IMR-90 (cell line): ENCODE results near the gene PCGF3. TPM values are rescaled to one million over a fixed set of nuclear protein-coding genes. Genes with fewer than 3 reads are reported as not detected.

ENCODE experiments used
- ATAC-seq: fragments of 200-7000 bp; cut with Tn5 transposase; 2 replicates; pipeline ENCODE4 v1.9.1; 2020; ENCODE audit warnings: low read depth, mild to moderate bottlenecking, moderate library complexity
- BruUV-seq: library from RNA; stranded (reverse); fragments of 400-500 nt; replicated peaks from 2 replicates; lab custom pipeline; 2021; lab: Mats Ljungman, UMichigan
- CTCF ChIA-PET: fragments of 300-600 bp; formaldehyde crosslinking; extraction: SDS; loops from one replicate; lab custom pipeline; 2021; ENCODE audit warnings: antibody characterized with exemption; lab: Yijun Ruan, JAX
- POLR2A ChIA-PET: fragments of 300-600 bp; sonication (Branson Sonifier 250); formaldehyde crosslinking; loops from one replicate; lab custom pipeline; 2022; ENCODE audit warnings: antibody characterized with exemption; ENCODE audit not compliant: unreplicated experiment; lab: Charles Lee
- DNase-seq: peaks from one replicate; pipeline ENCODE4 v3.0.0; 2013
- H2AFZ ChIP-seq: replicated peaks from 2 replicates; pipeline ENCODE3; 2013; ENCODE audit warnings: low read length, mild to moderate bottlenecking; ENCODE audit not compliant: poor library complexity
- H2AK5ac ChIP-seq: 2 replicates; pipeline ENCODE4 v1.6.1; 2013; ENCODE audit warnings: low read depth, low read length, inconsistent platforms
- H2AK9ac ChIP-seq: replicated peaks from 2 replicates; pipeline ENCODE3; 2013; ENCODE audit warnings: mild to moderate bottlenecking, low read depth, low read length, moderate library complexity; ENCODE audit not compliant: poor library complexity
- H2BK120ac ChIP-seq: 2 replicates; pipeline ENCODE4 v1.6.1; 2013; ENCODE audit warnings: low read depth, low read length, inconsistent platforms
- H2BK15ac ChIP-seq: 3 replicates; pipeline ENCODE4 v1.6.1; 2013; ENCODE audit warnings: low read depth, low read length, inconsistent platforms
- H2BK20ac ChIP-seq: 2 replicates; pipeline ENCODE4 v1.6.1; 2013; ENCODE audit warnings: low read depth, mild to moderate bottlenecking, inconsistent platforms, low read length, moderate library complexity
- H2BK5ac ChIP-seq: 2 replicates; pipeline ENCODE4 v1.6.1; 2013; ENCODE audit warnings: mild to moderate bottlenecking, low read depth, low read length, inconsistent platforms; ENCODE audit not compliant: poor library complexity, severe bottlenecking
- H3K14ac ChIP-seq: replicated peaks from 2 replicates; pipeline ENCODE4 v1.6.1; 2013; ENCODE audit warnings: low read depth, low read length, inconsistent platforms
- H3K18ac ChIP-seq: 2 replicates; pipeline ENCODE4 v1.6.1; 2013; ENCODE audit warnings: low read depth, low read length, control low read depth
- H3K23ac ChIP-seq: 2 replicates; pipeline ENCODE4 v1.6.1; 2013; ENCODE audit warnings: low read depth, low read length, inconsistent platforms
- H3K27ac ChIP-seq: 2 replicates; pipeline ENCODE4 v1.5.1; 2013; ENCODE audit warnings: mild to moderate bottlenecking, control low read depth, low read length; ENCODE audit not compliant: insufficient read depth
- H3K27me3 ChIP-seq: 2 replicates; pipeline ENCODE4 v1.6.1; 2013; ENCODE audit warnings: low read length; ENCODE audit not compliant: control insufficient read depth, insufficient read depth
- H3K36me3 ChIP-seq: 2 replicates; pipeline ENCODE4 v1.6.1; 2013; ENCODE audit warnings: low read length, mixed read lengths; ENCODE audit not compliant: control insufficient read depth, insufficient read depth
- H3K4ac ChIP-seq: 2 replicates; pipeline ENCODE4 v1.6.1; 2013; ENCODE audit warnings: low read depth, low read length, inconsistent platforms
- H3K4me1 ChIP-seq: 2 replicates; pipeline ENCODE4 v1.6.1; 2013; ENCODE audit warnings: low read length, mixed read lengths; ENCODE audit not compliant: control insufficient read depth, insufficient read depth
- H3K4me2 ChIP-seq: 2 replicates; pipeline ENCODE4 v1.6.1; 2013; ENCODE audit warnings: low read depth, mild to moderate bottlenecking, control low read depth, low read length, moderate library complexity
- H3K4me3 ChIP-seq: 2 replicates; pipeline ENCODE4 v1.5.1; 2013; ENCODE audit warnings: low read depth, mild to moderate bottlenecking, control low read depth, low read length, moderate library complexity; ENCODE audit not compliant: insufficient read depth
- H3K56ac ChIP-seq: 2 replicates; pipeline ENCODE4 v1.6.1; 2013; ENCODE audit warnings: low read length, inconsistent platforms; ENCODE audit not compliant: insufficient read depth; ENCODE audit errors: extremely low read depth
- H3K79me1 ChIP-seq, 2 experiments: 2 replicates each; pipeline ENCODE4 v1.6.1; 2013; ENCODE audit warnings: low read length in 2 of 2, inconsistent platforms in 1 of 2, low read depth in 1 of 2
- H3K9ac ChIP-seq: 2 replicates; pipeline ENCODE4 v1.6.1; 2013; ENCODE audit warnings: low read depth, low read length, control low read depth
- H3K9me1 ChIP-seq: 2 replicates; pipeline ENCODE4 v1.6.1; 2013; ENCODE audit warnings: low read length, inconsistent platforms; ENCODE audit not compliant: insufficient read depth
- H3K9me3 ChIP-seq: 2 replicates; pipeline ENCODE4 v1.6.1; 2013; ENCODE audit warnings: low read length; ENCODE audit not compliant: control insufficient read depth, insufficient read depth
- H4K20me1 ChIP-seq: 2 replicates; pipeline ENCODE4 v1.6.1; 2013; ENCODE audit warnings: low read length, inconsistent platforms; ENCODE audit not compliant: insufficient read depth
- H4K5ac ChIP-seq: 2 replicates; pipeline ENCODE4 v1.6.1; 2013; ENCODE audit warnings: mild to moderate bottlenecking, low read depth, low read length, control low read depth
- H4K8ac ChIP-seq, 2 experiments: 2 replicates each; pipeline ENCODE4 v1.6.1; 2013; ENCODE audit warnings: low read depth in 2 of 2, low read length in 2 of 2, control low read depth in 1 of 2, inconsistent platforms in 1 of 2
- H4K91ac ChIP-seq: 2 replicates; pipeline ENCODE4 v1.6.1; 2013; ENCODE audit warnings: low read depth, low read length, inconsistent platforms; ENCODE audit not compliant: insufficient read depth
- CEBPB ChIP-seq: IDR thresholded peaks from 2 replicates; pipeline ENCODE4 v1.6.1; 2012; ENCODE audit warnings: low read depth, low read length, improper control_type of control experiment
- FOS ChIP-seq: fragments of 150-350 bp; IDR thresholded peaks from 2 replicates; pipeline ENCODE4 v1.6.1; 2016; ENCODE audit warnings: low read depth, low read length
- MAFK ChIP-seq: IDR thresholded peaks from 2 replicates; pipeline ENCODE4 v1.6.1; 2012; ENCODE audit warnings: low read depth, low read length, improper control_type of control experiment
- MAZ ChIP-seq: IDR thresholded peaks from 2 replicates; pipeline ENCODE4 v1.6.1; 2012; ENCODE audit warnings: low read depth, mild to moderate bottlenecking, low read length, improper control_type of control experiment, moderate library complexity, borderline replicate concordance
- POLR2A ChIP-seq: IDR thresholded peaks from 2 replicates; pipeline ENCODE4 v1.6.1; 2012; ENCODE audit warnings: mild to moderate bottlenecking, low read depth, low read length
- SMC3 ChIP-seq: fragments of 150-350 bp; IDR thresholded peaks from 2 replicates; pipeline ENCODE4 v1.6.1; 2016; ENCODE audit warnings: low read depth, mild to moderate bottlenecking, antibody characterized with exemption, low read length, moderate library complexity
- WGBS, 2 experiments: methylation state at CpG; one replicate each; pipeline versions ENCODE4 v1.1.5 to v1.1.7; 2013; ENCODE audit warnings: missing lambda C conversion rate in 2 of 2; ENCODE audit not compliant: insufficient read length in 1 of 2; ENCODE audit errors: extremely low coverage in 2 of 2; 5-methylcytosine and 5-hydroxymethylcytosine counted together
- dilution Hi-C: fragments of 300-500 bp; cut with HindIII; formaldehyde crosslinking; loops from one replicate; pipeline ENCODE4 v1.14.3; 2018; ENCODE audit warnings: low sequenced_read_pairs; ENCODE audit not compliant: unreplicated experiment
- in situ Hi-C: fragments of 300-500 bp; cut with MboI; formaldehyde crosslinking; loops from 3 replicates; pipeline ENCODE4 v1.14.3; 2019; ENCODE audit warnings: low sequenced_read_pairs, inconsistent platforms, mixed read lengths
- intact Hi-C: fragments of 100-400 bp; cut with micrococcal nuclease; formaldehyde crosslinking; loops from 2 replicates; pipeline ENCODE4 v1.10.0; 2022
- polyA plus RNA-seq, 3 experiments: library from polyadenylated mRNA; depleted of rRNA; stranded (reverse); fragments of >200 nt; gene quantifications; 2 replicates each; pipeline ENCODE4 v1.2.3, GENCODE V29; 2012; ENCODE audit warnings: low replicate concordance in 1 of 3
- total RNA-seq: library from RNA; depleted of rRNA; stranded (reverse); fragments of >200 nt; gene quantifications from 2 replicates; pipeline ENCODE4 v1.2.3, GENCODE V29; 2012
- TF ChIP-seq, protein P1 (sequence below): conservative IDR thresholded peaks from 2 replicates; pipeline ENCODE4 v1.5.1; 2012; ENCODE audit warnings: mild to moderate bottlenecking, low read depth, low read length, improper control_type of control experiment

Gene PCGF3
- total and polyA plus RNA-seq, 2 of the 4 experiments (the other 2 are of a cell fraction): 40.0 to 55.3 TPM

DNA sequence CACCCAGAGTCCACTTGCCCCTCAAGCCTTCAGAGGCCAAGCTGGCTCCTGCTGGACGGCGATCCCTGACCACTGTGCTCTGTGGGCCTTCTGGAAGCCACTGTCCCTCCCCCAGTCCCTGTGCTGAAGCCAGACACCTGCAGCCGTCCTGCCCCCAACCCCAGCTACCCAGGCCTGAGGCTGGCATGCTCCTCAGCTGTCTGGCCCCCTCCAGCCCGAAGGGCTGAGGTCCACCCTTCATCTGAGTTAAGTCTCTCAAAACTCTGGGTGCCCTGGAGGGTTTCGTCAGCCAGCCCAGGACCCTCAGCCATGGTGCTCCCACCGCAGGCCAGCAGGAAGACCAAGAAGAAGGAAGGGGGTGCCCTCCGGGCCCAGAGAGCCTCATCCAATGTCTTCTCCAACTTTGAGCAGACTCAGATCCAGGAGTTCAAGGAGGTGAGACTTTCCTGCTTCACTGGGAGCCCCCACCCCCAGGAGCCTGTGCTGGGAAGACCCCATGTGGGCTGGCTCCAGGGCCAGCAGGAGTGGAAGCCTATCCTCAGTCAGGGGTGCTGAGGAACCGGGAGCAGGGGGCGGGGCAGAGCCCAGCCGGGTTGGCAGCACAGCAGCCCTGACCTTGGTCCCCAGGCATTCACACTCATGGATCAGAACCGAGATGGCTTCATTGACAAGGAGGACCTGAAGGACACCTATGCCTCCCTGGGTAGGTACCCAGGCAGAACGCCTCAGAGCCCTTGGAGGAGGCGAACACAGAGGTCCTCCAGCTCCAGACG lies 27.1 kb upstream of the PCGF3 start:
- BruUV-seq: no TSS peak
- H3K4ac ChIP-seq: no peak overlapping the region
- no peak overlapping the region for H3K56ac ChIP-seq
- no peak overlapping the region for H4K8ac ChIP-seq
- no peak overlapping the region for H3K18ac ChIP-seq
- no peak overlapping the region for H2BK15ac ChIP-seq
- H3K9ac ChIP-seq: no peak overlapping the region
- dilution Hi-C loops (no loop called here), intact Hi-C loops (loop anchor here (10.0 kb wide), 1 partner anchor 344 kb away; the partner anchor contains the start of gene ZNF141), in situ Hi-C loops (no loop called here)
- no peak for DNase-seq
- no peak overlapping the region for H4K5ac ChIP-seq
- no peaks in the 10 kb centered on the region for H3K36me3 ChIP-seq
- H3K4me3 ChIP-seq: no peak overlapping the region
- H3K79me1 ChIP-seq: peaks cover 11 to 17% of the 10 kb centered on the region in 2 experiments; a peak in 3 of 4 replicates
- H3K23ac ChIP-seq: no peak overlapping the region
- peak overlapping the region; percentile 42 for H2AK9ac ChIP-seq
- H3K4me2 ChIP-seq: no peak overlapping the region
- no peaks in the 10 kb centered on the region for H3K9me3 ChIP-seq
- H2BK20ac ChIP-seq: no peak overlapping the region
- no peak overlapping the region for H3K27ac ChIP-seq
- H3K4me1 ChIP-seq: peaks cover 8% of the 10 kb centered on the region
- H2BK5ac ChIP-seq: no peak overlapping the region
- ChIA-PET CTCF (no interaction called here), POLR2A (no interaction called here)
- ATAC-seq: no peak
- no peak overlapping the region for H3K14ac ChIP-seq
- no peak overlapping the region for H2AFZ ChIP-seq
- TF ChIP-seq POLR2A (no peak; the same call in 1 of the 2 replicates), FOS (no peak), MAZ (no peak), SMC3 (no peak), CEBPB (no peak), MAFK (no peak)
- TF ChIP-seq, protein P1, sequence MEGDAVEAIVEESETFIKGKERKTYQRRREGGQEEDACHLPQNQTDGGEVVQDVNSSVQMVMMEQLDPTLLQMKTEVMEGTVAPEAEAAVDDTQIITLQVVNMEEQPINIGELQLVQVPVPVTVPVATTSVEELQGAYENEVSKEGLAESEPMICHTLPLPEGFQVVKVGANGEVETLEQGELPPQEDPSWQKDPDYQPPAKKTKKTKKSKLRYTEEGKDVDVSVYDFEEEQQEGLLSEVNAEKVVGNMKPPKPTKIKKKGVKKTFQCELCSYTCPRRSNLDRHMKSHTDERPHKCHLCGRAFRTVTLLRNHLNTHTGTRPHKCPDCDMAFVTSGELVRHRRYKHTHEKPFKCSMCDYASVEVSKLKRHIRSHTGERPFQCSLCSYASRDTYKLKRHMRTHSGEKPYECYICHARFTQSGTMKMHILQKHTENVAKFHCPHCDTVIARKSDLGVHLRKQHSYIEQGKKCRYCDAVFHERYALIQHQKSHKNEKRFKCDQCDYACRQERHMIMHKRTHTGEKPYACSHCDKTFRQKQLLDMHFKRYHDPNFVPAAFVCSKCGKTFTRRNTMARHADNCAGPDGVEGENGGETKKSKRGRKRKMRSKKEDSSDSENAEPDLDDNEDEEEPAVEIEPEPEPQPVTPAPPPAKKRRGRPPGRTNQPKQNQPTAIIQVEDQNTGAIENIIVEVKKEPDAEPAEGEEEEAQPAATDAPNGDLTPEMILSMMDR: no peak
- H2BK120ac ChIP-seq: no peak overlapping the region
- WGBS, 2 experiments: 89% methylated on average over 4 of the region's 14 CpGs; no CpG with 5 or more reads in 1 of the 2 experiments
- H2AK5ac ChIP-seq: no peak overlapping the region
- peaks cover 4% of the 10 kb centered on the region; the same call in 1 of the 2 replicates for H3K9me1 ChIP-seq
- H4K20me1 ChIP-seq: no peaks in the 10 kb centered on the region
- no peaks in the 10 kb centered on the region for H3K27me3 ChIP-seq
- no peak overlapping the region for H4K91ac ChIP-seq
